WERI-Rb-1 (cell line): ENCODE measurements around the gene MADD.

ENCODE experiments used
- DNase-seq: peaks from one replicate; pipeline ENCODE4 v3.0.0-alpha.2; 2020
- H3K27ac ChIP-seq: fragments of 250-450 bp; sonication (Bioruptor Pico); 2 replicates; pipeline ENCODE4 v1.5.1; 2020; ENCODE audit warnings: mild to moderate bottlenecking, moderate library complexity
- H3K27me3 ChIP-seq: fragments of 250-450 bp; sonication (Bioruptor Pico); 2 replicates; pipeline ENCODE4 v1.5.1; 2021; ENCODE audit warnings: mild to moderate bottlenecking, low read depth, moderate library complexity; ENCODE audit not compliant: insufficient read depth, severe bottlenecking
- H3K36me3 ChIP-seq: fragments of 250-450 bp; sonication (Bioruptor Pico); 2 replicates; pipeline ENCODE4 v1.5.1; 2020; ENCODE audit warnings: mild to moderate bottlenecking, moderate library complexity
- H3K4me3 ChIP-seq: 2 replicates; pipeline ENCODE4 v1.5.1; 2011; ENCODE audit warnings: low read depth, mild to moderate bottlenecking, control low read depth, low read length
- H3K9me3 ChIP-seq: fragments of 250-450 bp; sonication (Bioruptor Pico); 2 replicates; pipeline ENCODE4 v1.5.1; 2021; ENCODE audit warnings: mild to moderate bottlenecking, moderate library complexity; ENCODE audit not compliant: severe bottlenecking
- CTCF ChIP-seq: IDR thresholded peaks from 2 replicates; pipeline ENCODE4 v1.5.1; 2011; ENCODE audit warnings: low read depth, mild to moderate bottlenecking, control low read depth, inconsistent platforms, low read length

The MADD gene

DNA sequence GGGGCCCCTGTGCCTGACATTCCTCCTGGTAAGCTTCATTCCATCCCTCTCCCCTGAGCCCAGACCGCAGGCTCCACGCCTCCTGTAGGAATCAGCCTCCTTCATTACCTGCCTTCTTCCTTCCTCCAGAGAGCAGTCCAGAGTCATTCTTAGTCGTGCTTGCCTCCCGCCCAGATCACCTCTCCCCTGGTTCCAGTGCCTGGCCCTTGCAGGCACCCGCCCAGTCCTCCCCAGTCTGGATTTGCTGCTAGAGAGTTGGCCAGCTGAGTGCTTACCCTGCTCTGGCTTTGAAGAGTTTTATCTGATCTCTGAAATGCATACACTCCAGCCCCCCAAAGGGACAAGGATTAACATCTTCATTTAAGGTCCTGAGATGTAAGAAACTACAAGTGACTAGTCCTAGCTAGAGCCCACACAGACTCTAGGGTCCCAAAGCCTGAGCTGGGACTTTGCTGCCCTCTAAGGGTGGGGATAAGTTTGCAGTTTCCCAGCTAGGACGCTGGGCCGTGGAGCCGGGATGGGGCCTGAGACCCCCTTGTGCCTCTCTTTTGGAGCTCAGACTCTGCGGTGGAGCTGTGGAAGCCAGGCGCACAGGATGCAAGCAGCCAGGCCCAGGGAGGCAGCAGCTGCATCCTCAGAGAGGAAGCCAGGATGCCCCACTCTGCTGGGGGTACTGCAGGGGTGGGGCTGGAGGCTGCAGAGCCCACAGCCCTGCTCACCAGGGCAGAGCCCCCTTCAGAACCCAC lies 10.5 kb upstream of the MADD start:
- peak; percentile 40 for DNase-seq
- no peaks in the 10 kb centered on the region for H3K27me3 ChIP-seq
- H3K9me3 ChIP-seq = no peaks in the 10 kb centered on the region
- H3K4me3 ChIP-seq = no peak overlapping the region
- no peaks in the 10 kb centered on the region for H3K36me3 ChIP-seq
- no peak overlapping the region for H3K27ac ChIP-seq
- TF ChIP-seq CTCF = peak; percentile 76

DNA sequence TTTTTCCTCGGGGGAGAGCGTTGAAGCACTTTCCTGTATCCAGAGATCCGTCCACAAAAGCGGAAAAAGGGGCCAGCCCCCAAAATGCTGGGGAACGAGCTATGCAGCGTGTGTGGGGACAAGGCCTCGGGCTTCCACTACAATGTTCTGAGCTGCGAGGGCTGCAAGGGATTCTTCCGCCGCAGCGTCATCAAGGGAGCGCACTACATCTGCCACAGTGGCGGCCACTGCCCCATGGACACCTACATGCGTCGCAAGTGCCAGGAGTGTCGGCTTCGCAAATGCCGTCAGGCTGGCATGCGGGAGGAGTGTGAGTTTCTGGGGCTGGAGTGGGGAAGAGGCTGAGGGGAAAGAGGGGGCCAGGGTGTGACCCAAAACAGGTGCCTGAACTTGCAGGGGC lies 9.6 kb upstream of the MADD start:
- no peak for TF ChIP-seq CTCF
- Histone ChIP-seq H3K4me3 (no peak overlapping the region), H3K9me3 (no peaks in the 10 kb centered on the region), H3K27ac (no peak overlapping the region), H3K36me3 (no peaks in the 10 kb centered on the region), H3K27me3 (no peaks in the 10 kb centered on the region)
- no peak for DNase-seq

DNA sequence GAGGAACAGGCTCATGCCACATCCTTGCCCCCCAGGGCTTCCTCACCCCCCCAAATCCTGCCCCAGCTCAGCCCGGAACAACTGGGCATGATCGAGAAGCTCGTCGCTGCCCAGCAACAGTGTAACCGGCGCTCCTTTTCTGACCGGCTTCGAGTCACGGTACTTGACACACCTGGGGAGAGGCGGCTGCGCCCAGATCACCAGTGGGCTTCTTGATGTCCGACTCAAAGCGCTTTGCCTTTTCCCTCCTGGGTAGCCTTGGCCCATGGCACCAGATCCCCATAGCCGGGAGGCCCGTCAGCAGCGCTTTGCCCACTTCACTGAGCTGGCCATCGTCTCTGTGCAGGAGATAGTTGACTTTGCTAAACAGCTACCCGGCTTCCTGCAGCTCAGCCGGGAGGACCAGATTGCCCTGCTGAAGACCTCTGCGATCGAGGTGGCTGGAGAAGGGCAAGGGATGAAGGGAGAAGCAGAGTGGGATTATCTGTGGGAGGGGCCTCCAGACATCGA lies 8.6 kb upstream of the MADD start:
- Histone ChIP-seq H3K36me3 (no peaks in the 10 kb centered on the region), H3K4me3 (no peak overlapping the region), H3K27me3 (no peaks in the 10 kb centered on the region), H3K27ac (no peak overlapping the region), H3K9me3 (no peaks in the 10 kb centered on the region)
- DNase-seq = peak; percentile 75
- no peak for TF ChIP-seq CTCF

GRCh38 chr11:47264119-47264518 lies 5.8 kb upstream of the MADD start:
- Histone ChIP-seq H3K27ac (no peak overlapping the region), H3K4me3 (no peak overlapping the region), H3K36me3 (no peaks in the 10 kb centered on the region), H3K9me3 (no peaks in the 10 kb centered on the region), H3K27me3 (no peaks in the 10 kb centered on the region)
- no peak for TF ChIP-seq CTCF
- no peak for DNase-seq

DNA sequence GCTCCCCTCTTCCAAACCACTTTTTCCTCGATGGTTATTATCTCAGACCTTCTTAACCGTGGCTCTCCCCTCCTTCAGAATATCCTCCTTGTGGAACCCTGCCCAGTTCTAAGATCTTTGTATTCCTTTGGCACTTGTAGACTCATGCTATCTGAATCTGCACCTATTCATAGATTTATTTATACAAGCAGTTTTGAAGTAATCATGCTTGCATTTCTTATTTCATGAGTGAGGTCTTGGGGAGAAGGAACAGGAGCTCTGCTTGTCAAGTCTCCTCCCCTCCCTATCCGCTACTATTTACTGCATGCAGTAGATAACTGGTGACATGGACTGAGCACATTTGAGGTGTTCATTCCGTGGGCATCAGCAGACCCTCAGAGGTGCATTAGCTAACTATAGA lies 5.4 kb upstream of the MADD start:
- no peak overlapping the region for H3K27ac ChIP-seq

More for the DNA sequence above, 5.4 kb upstream of the MADD start:
- Histone ChIP-seq H3K4me3 (no peak overlapping the region), H3K27me3 (no peaks in the 10 kb centered on the region), H3K9me3 (no peaks in the 10 kb centered on the region), H3K36me3 (no peaks in the 10 kb centered on the region)
- no peak for DNase-seq
- no peak for TF ChIP-seq CTCF
